HG02840 (cell line): ENCODE measurements around the gene GSTT2.
"Not testable (repeated sequence)": the region's sequence is repeated elsewhere in the genome, so short reads cannot be mapped to it uniquely, and the experiment has no call there.

Experiments
- ATAC-seq: cut with Tn5 transposase; IDR thresholded peaks from one replicate; pipeline ENCODE4 v1.9.1; 2021; ENCODE audit warnings: mild to moderate bottlenecking, moderate library complexity, moderate number of reproducible peaks; ENCODE audit not compliant: unreplicated experiment, low FRiP score

The GSTT2 gene

DNA sequence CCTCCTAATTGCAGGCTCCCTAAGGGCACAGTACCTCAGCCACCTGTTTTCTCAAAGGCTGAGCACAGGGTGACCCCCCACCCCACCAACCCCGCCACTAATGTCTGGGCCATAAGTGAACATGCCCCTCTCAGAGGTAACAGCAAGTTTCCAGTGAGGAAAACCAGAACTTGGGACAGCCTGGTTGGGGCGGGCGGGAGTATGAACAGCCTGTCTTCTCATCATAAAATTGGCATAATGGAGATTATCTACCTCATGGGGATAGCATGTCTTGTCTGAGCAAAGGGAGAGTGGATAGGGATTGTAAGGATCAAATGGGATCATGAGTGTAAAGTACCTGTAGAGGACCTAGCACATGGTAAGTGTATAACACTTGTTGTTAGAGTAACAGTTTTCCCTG lies 8.0 kb upstream of the GSTT2 start:
- ATAC-seq, result not testable (repeated sequence)

DNA sequence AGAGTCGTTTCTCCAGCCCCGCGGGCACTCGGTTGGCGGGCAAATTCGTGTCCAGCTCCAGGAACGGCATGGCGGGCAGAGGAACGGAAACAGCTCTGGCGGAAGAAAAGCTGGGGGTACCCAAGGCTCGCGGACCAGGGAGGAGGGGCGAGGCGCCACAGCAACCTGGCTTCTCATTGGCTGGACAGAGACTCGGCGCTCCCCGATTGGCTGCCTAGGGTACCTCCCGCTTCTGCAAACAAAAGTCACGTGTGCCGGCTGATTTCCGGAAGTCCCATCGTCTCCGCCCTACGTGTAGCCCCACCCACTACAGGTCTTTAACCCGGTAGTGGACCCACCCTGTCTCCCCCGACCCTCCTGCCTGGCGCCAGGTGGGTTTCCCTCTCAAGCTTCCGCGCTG lies 5.6 kb upstream of the GSTT2 start, which contains the start of gene DDT:
TSS of gene DDT (minus strand) at position 97 of the 400 bp plus-strand sequence. CDS start at position 70, 27 bp downstream.
- peak; percentile 87 for ATAC-seq

DNA sequence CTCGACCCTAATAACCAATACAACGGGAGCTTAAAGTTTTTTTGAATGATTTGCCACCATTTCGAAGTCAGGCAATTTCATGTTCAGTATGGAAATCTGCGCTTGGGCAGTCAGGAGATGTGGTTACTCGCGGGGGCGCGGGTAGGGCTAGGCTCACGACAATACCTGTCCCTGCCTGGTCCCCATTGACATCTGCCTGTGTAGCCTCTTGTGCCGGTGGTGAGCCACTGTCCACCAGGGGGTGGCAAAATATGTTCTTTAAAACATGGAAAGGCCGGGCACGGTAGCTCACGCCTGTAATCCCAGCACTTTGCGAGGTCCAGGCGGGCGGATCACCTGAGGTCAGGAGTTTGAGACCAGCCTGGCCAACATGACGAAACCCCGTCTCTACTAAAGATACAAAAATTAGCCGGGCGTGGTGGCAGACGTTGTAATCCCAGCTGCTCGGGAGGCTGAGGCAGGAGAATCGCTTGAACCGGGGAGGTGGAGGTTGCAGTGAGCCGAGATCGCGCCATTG lies 5.0 kb upstream of the GSTT2 start:
- ATAC-seq, result peak; percentile 29

DNA sequence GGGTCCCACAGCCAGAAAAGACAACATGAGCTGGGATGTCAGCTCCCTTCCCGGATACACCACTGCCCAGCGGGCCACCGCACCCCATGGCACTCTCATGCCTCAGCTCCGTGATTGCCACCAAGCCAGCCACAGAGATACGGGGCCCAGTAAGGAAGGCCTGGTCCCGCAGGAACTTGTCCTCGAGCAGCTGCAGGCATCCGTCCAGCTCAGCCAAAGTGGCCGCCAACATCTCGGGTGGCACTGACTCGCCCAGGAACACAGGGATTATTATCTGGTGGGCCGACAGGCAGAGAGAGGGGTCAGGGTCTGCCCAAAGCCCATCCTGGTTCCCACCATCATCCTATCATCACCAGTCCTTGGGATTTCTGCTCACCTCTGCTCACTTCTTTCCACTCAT lies 2.6 kb upstream of the GSTT2 start:
- ATAC-seq, result not testable (repeated sequence)

DNA sequence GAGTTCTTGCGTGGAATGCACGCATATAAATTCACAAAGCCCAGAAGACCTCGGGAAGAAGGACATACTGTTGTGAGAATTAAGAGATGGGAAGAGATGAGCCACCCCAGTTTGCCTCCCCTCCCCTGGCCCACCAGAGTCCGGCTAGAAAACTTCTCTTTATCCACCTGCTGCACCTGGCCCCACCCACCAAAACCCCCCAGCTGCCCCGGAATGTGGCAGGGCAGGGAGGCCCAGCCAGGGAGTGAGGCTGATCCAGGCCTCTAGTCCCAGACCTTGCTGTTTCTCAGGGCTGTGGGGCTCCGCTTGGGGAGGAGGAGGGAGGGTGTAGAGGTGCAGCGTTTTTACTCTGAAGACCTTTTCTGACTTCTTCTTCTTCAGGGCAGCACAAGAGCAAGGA lies 633 bp downstream of the GSTT2 start:
- not testable (repeated sequence) for ATAC-seq

DNA sequence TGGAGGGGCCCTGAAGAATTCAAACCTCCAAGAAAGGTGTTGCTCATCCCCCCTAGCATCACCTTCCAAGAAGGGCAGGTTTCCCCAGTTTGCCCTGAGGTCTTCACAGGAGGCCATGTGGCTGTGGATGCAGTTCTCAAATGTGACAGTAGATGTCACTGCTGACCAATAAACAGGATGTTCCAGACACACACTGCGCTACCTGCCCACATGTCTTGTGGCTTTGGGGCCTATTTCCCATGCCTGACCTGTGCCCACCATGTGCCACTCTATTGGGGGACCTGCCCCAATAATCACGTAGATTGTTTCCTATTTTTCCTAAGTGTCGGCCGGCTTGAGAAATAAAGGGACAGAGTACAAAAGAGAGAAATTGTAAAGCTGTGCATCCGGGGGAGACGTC lies 4.5 kb downstream of the GSTT2 start:
- ATAC-seq, result peak; percentile 58

DNA sequence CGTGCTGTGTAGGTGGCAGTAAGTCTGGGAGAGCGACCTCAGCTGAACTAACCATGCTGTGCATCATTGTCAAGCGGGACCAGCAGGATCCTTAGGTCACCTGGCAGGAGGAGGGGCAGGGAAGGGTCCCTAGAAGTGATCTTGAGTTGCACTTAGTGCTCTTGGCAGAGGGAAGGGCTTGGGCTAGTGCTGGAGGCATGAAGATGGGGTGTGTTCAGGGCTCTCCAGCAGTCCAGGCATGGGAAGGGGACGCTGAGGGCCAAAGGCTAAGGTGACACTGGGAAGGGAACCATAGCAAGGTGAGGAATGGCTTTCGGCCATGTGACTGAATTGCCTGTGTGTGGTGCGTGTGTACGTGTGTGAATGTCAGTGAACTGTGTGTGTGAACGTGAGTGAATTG lies 6.2 kb downstream of the GSTT2 start:
- not testable (repeated sequence) for ATAC-seq

DNA sequence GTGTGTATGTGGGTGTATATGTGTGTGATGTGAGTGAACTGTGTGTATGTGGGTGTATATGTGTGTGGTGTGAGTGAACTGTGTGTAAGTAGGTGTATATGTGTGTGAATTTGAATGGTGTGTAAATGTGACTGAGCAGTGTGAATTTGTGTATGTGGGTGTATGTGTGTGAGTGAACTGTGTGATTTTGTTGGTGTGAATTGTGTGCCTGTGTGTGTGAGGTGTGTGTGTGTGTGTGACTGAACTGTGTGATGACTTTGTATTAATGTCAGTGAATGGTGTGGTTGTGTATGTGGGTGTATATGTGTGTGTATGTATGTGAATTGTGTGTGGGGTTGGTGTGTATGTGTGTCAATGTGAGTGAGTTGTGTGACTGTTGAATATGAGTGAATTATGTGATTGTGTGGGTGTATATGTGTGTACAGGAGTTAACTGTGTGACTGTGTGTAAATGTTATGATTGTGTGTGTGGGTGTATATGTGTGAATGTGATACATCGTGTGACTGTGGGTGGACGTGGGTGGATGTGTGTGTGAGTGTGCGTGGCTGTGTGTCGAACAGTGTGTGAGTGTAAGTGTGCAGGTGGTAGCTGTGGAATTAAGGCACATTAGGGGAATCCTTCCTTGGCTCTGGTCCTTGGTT lies 6.7 kb downstream of the GSTT2 start:
- not testable (repeated sequence) for ATAC-seq

DNA sequence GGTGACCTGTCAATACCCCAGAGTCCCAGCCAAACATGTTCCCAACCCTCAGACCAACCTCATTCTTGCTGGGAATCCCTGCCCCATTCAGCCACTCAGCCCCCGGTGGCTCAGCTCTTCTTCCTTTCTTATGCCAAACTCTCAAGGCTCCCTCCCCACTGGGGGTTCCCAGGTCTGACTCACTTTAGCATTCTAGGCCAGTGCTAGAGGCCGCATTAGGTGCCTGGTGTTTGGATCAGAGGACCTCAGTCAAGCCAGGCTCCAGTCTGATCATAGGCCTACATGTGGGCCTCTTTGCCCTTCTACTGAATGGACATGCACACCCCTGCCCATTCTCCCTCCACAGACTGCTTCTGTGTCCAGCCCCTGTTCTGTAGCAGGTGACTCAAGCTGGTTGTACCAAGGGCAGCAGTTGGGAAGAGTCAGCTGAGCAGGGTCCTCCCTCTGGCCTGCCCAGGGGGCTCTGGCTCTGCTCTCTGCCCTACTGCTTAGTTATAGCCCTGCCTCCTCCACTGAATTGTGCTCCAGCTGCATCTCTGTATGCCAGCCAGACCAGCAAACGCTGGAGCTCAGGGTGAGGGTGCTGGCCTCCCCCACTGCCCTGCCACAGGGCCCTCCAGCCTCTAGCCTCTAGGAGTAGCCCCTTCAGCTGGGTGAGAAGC lies 9.8 kb downstream of the GSTT2 start:
- ATAC-seq, result not testable (repeated sequence)

DNA sequence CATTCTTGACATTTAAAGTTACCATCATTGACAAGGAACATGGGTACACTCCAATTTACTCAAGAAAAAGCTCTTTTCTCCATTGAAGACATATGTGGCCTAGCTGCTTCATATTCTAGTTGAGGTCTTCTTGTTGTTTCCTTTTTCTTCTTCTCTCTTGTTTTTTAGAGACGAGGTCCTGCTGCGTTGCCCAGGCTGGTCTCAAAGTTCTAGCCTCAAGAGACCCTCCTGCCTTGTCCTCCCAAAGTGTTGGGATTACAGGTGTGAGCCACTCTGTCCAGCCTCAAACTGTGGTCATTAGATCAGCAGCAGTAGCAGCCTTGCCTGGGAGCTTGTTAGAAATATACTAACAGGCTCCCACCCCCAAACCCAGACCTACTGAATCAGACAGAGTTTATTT lies 13.1 kb downstream of the GSTT2 start:
- not testable (repeated sequence) for ATAC-seq

DNA sequence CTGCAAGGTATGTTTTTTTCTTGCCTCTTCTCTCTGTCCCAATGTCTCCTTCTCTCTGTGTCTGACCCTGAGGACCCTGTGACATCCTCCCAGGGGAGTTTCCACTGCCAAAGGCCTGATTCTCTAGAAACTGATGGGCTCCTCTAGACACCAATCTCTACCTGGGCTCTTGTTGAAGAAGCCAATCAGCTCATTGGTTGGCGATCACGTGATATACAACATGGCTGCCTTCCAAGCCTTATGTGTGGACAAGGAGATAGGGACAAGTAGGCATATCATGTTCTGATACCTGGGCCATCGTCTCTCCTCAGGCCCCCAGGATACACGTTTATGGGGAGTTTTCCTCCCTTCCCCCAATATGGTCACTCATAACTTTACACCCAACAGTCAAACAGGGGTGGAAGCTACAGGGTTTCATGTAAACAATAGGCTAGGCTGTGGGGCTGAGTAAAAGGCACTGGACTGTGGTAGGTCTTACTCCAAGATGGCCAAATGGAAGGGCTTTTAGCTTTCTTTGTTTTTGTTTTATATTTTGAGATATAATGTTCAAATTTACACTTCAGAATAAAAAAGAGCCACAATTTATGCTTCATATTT lies 13.7 kb downstream of the GSTT2 start:
- ATAC-seq, result not testable (repeated sequence)

DNA sequence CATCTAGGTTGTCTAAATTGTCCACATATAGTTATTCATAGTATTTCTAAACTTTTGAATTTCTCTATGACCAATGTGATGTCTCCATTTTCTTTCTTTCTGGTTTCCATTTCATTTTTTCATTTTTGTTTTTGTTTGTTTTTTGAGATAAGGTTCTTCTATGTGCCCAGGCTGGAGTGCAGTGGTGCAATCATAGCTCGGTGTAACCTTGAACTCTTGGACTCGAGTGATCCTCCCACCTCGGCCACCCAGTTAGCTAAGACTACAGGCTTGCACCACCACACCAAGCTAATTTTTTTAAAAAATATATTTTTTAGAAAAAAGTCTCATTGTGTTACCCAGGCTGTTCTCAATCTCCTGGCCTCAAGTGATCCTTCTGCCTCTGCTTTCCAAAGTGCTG lies 17.2 kb downstream of the GSTT2 start:
- no peak for ATAC-seq

DNA sequence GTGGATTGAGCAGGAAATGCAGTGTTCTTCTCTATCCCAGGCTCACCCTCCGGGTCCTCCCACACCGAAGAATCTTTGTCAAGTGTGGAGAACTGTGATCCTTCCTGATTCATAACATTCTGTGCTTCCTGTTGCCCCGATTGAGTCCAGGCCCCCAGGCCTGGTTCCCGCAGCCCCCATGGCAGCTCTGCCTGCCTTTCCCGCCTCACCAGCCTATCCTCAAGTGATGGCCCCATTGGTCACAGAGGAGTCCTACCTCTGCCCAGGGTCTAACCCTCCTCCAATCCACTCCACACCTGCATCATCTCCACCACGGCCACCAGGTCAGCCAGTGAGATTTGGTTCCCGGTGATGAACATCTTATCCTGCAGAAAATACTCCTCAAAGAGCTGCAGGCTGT lies 19.8 kb downstream of the GSTT2 start:
- ATAC-seq, result not testable (repeated sequence)

DNA sequence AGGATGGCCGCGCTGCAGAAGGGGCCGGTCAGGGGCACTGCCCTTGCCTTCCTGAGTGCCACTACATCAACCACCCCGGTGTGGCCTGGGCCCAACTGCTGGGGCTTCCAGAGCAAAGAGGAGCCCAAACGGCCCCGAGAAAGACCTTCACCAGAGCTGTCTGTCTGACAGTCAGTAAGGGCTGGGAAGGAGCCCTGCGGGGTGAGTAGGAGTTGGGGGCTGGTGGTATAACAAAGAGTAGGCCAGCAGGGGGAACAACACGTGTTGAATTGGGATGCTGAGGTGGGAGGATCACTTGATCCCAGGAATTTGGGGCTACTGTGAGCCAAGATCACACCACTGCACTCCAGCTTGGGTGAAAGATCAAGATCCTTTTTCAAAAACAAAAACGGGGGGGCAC lies 21.4 kb downstream of the GSTT2 start:
- ATAC-seq, result no peak

DNA sequence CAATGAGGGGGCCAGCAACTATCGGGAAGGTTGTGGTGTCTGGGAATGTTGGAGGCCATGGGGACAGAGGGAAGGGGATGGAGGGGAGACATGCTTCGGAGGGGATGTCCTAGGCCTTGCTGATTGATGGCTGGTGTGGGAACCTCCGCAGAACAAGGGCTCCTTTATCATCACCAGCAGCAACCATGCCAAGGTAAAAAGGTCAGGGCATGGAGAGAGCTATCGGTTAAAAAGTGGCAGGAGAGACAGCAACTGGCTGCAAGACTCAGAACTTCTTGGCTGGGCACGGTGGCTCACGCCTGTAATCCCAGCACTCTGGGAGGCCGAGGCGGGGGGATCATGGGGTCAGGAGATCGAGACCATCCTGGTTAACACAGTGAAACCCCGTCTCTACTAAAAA lies 22.3 kb downstream of the GSTT2 start:
- ATAC-seq, result no peak

DNA sequence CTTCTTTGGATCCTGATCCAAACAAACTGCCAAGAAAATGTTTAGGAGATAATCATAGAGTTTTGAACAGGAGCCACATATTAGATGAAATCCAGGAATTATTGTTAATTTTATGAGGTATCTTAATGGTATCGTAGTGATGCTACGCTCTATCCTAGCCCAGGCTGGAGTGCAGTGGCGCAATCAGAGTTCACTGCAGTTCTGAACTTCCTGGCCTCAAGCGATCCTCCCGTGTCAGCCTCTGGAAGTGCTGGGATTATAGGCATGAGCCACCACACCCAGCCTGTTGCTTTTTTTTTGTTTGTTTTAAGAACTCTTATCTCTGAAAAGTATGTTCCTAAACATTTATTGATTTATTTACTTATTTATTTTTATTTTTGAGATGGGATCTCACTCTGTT lies 22.9 kb downstream of the GSTT2 start:
- no peak for ATAC-seq

DNA sequence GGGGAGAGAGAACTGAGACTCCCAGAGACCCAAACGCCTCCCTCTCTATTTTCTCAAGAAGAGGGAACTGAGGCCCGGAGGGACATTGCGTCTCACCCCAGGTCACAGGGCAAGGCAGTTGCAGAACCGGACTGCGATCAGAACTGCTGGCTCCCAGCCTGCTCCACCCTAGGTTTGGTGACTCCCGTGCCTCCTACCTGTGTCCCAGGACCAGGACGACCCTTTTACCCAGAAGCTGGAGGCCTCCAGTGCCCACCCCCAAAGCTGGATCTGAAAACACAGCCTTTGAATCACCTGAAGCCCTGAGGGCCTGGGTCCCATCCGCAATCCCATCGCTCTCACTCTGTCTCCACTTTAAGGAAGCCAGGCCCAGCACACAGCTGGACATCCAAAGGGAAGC lies 24.0 kb downstream of the GSTT2 start:
- ATAC-seq, result no peak

DNA sequence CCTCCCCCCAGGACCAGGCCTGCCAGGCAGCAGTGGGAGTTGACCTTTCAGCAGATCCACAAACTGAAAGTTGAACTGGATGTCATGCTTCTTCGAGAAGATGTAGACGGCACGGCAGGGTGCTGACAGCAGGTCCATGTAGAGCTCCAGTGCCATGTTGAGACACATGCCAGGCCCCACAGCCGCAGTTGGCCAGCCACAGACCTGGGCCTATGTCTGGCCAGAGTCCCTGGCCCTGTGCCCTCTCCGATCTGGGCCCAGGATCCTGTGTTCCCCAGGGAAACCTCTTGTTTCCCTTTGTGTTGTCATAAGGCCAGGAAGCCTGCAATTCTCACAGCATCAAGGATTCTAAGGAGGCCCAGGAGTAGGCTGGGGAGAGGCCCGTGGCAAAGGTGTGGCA lies 25.3 kb downstream of the GSTT2 start, which contains the start of gene GSTT4:
TSS of gene GSTT4 (minus strand) at position 253 of the 400 bp plus-strand sequence. CDS start at position 156, 97 bp downstream.
- ATAC-seq, result no peak

DNA sequence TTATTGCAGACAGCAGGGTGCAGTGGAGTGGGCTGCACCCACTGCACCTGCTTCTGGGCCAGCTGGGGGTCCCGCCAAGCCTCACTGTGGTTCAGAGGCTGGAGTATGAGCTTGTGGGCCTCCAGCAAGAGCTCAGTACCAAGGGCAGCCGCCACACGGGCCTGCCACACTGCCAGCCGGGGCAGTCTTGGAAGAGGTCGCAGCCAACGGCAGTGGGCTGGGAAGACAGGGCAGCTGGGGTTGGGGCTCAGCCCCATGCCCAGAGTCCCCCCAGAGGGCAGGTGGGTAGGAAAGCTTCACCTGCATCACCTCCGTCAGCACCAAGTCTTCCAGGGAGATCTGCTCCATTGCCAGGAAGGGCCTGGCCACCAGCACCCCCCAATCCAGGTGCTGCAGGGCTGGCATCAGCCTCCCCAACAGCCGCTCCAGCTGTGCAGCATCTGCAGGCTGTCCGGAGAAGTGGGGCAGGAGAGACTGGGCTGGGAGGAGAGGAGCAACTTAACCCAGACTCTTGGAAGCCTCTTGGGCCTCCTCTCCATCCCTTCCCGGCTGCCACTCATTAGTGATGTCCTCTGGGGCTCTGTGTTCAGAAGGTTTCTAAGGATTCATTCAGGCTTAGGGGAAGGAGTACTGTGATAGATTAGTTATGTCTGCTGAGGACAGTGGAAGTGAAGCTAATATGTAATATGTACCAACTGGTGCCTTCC lies 26.4 kb downstream of the GSTT2 start:
- ATAC-seq, result no peak

DNA sequence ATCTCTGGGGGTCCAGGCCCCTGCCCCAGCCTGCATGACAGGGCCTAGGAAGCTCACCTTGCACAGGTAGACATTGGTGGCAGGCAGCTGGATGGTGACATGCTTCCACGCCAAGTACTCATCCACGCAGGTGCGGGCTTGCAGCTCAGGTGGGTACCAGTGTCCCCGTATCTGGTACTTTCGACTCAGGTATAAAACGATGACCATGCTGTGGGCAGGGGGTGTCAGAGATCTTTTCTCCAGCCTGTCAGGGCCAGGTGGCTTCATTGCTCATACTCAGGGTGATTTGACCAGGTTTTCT lies 26.9 kb downstream of the GSTT2 start:
- ATAC-seq, result no peak
